Activated gamma-delta T cell treated with anti-CD3 and anti-CD28 coated beads, Interleukin-2, amount 50 U/mL, for 16 hours (primary cell): ENCODE results near the gene ATOH1.

Experiments used
- DNase-seq: peaks from one replicate; pipeline ENCODE4 v3.0.0-alpha.2; 2020; ENCODE audit warnings: low read depth

The ATOH1 gene

DNA sequence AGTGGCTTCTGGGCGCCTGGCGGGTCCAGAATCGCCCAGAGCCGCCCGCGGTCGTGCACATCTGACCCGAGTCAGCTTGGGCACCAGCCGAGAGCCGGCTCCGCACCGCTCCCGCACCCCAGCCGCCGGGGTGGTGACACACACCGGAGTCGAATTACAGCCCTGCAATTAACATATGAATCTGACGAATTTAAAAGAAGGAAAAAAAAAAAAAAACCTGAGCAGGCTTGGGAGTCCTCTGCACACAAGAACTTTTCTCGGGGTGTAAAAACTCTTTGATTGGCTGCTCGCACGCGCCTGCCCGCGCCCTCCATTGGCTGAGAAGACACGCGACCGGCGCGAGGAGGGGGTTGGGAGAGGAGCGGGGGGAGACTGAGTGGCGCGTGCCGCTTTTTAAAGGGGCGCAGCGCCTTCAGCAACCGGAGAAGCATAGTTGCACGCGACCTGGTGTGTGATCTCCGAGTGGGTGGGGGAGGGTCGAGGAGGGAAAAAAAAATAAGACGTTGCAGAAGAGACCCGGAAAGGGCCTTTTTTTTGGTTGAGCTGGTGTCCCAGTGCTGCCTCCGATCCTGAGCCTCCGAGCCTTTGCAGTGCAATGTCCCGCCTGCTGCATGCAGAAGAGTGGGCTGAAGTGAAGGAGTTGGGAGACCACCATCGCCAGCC is at the start of gene ATOH1:
Gene ATOH1 (plus strand): TSS at position 422 of the 663 bp plus-strand sequence. CDS start 174 bp downstream, at position 596.
- DNase-seq, result no peak

DNA sequence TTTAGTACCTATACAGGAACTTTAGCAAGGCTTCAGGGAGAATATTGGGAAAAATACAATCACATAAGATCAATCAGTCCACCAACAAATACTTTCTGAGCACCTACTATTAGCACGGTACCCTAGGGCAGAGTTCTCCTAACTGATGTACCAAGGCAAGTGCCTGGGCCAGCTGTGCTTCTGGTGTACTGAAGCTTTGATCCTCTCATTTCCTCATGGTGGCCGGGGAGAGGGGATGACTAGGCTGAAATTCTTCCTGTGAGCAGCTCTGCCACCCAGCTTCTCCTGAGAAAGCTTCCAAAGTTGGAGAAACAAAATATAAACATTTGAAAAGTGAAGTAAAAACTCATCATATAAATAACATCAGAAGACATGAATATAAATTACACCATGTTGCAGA is 49.3 kb upstream of the ATOH1 start:
- no peak for DNase-seq

GRCh38 chr4:93780080-93780479 is 48.5 kb upstream of the ATOH1 start:
- DNase-seq, result no peak

- DNase-seq, result no peak
Measured at GRCh38 chr4:93781198-93781597, 47.4 kb upstream of the ATOH1 start.

- no peak for DNase-seq
Measured at GRCh38 chr4:93786149-93786548, 42.4 kb upstream of the ATOH1 start.

DNA sequence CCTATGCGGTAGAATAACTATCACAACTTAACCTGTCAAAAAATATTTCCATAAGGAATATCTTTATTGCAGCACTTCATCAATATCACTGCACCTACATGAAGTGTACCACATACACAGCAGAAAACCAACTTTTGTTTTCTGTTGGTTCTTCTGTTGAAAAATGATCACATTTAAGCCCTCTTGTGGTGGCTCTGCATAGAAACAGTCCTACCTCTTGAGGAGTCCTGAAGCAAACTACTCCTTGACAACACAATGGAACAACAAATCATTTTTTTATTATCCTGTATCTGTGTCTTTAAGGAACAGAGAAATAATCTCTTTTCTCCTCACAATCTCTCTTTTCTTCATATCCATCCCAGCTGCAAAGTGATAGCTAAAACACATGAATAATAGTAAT is 39.8 kb upstream of the ATOH1 start:
- DNase-seq, result no peak

GRCh38 chr4:93791570-93792195 is 36.9 kb upstream of the ATOH1 start:
- no peak for DNase-seq

GRCh38 chr4:93802045-93802444 is 26.5 kb upstream of the ATOH1 start:
- no peak for DNase-seq

DNA sequence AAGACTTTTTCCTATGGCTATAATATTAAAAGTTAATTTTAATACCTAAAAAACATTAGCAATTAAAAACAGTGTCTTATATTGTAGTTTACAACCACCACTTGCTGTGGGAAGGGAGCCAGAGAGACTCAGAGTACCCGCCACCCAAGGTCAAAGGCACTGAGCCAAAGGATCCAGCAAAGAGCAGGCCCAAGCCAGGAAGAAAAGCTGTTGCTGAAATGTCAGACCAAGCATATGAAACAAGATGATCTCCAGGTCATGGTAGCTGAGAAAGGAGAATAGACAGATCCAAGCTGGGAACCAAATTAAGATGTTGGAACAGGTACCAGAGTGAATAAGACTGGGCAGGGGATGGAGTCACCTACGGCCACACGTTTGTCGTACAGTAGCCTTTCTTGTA is 18.8 kb upstream of the ATOH1 start:
- no peak for DNase-seq

- DNase-seq, result no peak
Measured at GRCh38 chr4:93810340-93810992, 18.1 kb upstream of the ATOH1 start.

DNA sequence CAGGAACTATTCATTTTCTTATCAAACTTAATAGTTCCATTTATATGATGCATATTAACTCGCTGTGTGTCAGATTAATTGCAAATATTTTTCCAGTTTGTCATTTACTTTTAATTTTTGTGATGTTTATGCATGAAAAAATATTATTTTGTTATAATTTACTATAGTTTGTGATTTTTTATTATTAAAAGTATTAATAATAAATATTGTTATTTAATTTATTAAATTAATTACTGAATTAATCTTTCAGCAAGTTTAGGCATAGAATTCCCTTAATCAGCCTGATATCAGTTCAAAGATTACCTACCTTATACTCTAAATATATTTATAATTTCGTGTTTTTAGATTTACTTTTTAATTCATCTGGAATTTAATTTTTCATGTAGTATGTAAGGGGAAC is 15.5 kb upstream of the ATOH1 start:
- DNase-seq, result no peak

GRCh38 chr4:93814141-93814540 is 14.4 kb upstream of the ATOH1 start:
- no peak for DNase-seq

DNA sequence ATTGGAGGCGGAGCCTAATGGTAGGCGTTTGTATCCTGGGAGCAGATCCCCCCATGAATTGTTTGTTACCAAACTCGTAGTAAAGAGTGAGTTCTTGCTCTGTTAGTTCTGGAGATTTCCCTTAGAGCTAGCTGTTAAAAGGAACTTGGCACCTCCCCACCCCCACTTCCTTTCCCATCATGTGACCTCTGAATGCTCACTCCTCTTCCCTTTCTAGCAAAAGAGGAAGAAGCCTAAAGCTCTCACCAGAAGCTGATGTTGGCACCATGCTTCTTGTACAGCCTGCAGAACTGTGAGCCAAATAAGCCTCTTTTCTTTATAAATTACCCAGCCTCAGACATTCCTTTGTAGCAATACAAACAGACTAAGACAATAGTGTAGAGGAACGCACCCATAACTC is 13.8 kb upstream of the ATOH1 start:
- DNase-seq, result no peak

DNA sequence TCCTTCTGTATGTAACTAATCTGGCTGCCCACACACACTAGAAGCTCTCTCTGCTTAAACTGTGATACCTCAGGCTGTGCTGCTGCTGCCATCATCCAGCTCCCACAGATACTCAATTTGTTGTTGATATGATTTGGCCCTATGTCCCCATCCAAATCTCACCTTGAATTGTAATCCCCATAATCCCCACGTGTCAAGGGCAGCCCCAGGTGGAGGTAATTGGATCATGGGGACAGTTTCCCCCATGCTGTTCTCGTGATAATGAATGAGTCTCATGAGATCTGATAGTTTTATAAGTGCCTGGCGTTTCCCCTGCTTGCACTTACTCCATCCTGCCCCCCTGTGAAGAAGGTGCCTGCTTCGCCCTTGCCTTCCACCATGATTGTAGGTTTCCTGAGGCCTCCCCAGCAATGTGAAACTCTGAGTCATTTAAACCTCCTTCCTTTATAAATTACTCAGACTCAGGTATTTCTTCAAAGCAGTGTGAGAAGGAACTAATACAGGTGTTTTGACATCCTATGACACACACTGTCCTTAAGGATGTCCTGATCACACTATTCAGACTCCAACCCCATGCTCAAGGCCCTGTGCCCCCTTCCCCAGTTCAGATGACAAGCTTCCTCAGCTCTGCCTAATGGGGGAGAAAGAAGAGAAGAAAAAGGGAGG is 2.9 kb upstream of the ATOH1 start:
- DNase-seq, result no peak

DNA sequence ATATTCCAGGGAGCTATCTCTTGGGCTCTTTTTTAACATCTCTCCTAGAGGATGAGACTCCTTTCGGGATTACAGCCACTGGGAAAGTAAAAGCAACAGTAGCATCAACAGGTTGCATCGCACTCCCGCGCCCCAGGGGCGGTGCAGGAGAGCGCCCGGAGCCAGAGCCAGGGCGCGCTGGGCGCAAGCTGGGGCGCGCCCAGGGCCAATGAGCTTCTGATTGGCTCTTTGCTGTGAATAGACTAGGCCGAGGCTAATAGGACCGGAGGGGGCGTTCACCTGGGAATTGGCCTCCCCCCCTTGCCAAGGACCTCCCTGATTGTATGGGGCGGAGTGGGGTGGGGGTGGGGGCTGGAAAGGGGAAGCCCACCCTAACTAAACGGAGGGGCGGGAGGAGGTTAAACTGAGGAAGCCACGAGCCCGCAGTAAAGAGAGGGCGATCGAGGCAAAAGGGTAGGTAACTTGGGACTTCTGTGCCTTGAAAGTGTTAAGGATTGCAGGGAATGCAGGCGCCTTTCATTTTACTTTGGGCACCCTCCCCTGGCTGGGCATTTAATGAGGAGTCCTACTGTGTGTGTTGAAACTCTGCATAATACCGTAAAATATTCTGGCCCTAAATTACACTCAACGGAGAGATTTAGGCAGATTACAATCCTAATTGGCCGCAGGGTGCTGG is 1.1 kb upstream of the ATOH1 start:
- no peak for DNase-seq

- no peak for DNase-seq
Measured at GRCh38 chr4:93828995-93829819, 654 bp downstream of the ATOH1 start.

DNA sequence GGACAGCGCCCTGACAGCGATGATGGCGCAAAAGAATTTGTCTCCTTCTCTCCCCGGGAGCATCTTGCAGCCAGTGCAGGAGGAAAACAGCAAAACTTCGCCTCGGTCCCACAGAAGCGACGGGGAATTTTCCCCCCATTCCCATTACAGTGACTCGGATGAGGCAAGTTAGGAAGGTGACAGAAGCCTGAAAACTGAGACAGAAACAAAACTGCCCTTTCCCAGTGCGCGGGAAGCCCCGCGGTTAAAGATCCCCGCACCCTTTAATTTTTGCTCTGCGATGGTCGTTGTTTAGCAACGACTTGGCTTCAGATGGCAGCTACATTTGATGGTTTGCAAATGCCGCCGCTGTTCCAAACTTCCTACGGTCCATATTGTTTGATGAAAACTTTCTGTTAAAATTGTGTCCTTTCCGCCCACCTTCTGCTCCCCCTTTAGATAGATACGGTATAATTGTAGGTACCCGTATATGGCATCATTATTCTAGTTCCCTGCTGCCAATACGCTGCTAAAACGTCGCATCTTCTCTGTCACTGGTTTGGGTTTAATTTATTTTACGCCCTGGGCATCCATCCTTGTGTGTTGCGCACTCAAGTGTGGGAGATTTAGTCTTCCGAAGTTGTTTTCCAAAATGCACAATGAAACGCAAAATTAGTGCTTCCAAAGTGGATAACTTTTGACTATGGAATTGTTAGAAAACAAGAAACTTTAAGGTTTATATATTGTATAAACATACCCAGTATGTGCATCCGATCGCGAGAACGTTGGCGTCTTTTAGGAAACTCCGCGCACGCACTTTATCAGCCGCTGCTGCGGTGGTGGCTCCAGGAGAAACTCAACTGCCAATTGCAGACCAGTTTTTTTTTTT is 1.5 kb downstream of the ATOH1 start:
- DNase-seq, result no peak

DNA sequence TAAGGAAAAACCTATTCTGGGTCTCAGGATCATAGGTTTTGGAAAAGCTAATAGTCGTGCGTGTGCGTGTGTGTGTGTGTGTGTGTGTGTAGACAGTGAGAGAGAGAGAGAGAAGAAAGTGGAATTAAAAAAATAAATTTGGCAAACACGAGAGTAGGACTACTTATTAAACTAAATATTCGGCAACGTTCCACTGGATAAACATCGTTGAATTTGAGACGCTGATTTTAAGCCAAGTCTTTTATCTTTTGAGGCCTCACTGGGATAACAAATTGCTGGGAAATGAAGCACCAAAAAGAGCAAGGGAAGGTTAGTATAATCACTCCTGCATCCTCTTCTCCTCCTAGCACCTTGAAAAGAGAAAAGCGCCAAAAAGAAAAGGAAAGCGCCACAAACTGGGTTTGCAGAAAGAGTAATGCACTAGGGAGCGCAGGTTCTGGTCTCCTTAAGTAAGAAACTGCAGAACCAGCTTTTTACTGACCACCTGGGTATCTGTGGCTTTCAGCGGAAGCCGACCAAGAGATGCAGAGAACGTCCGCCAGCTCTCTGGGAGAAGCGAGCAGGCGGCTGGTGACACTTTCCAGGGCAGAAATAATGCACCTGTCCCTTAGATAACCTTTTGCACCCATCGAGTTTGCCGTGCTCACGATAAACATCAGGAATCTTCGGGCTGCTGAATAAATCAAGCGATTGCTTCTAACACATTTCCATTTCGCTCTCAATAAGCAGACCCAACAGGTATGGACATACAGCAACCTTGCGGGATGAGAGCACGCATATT is 3.4 kb downstream of the ATOH1 start:
- DNase-seq, result no peak

DNA sequence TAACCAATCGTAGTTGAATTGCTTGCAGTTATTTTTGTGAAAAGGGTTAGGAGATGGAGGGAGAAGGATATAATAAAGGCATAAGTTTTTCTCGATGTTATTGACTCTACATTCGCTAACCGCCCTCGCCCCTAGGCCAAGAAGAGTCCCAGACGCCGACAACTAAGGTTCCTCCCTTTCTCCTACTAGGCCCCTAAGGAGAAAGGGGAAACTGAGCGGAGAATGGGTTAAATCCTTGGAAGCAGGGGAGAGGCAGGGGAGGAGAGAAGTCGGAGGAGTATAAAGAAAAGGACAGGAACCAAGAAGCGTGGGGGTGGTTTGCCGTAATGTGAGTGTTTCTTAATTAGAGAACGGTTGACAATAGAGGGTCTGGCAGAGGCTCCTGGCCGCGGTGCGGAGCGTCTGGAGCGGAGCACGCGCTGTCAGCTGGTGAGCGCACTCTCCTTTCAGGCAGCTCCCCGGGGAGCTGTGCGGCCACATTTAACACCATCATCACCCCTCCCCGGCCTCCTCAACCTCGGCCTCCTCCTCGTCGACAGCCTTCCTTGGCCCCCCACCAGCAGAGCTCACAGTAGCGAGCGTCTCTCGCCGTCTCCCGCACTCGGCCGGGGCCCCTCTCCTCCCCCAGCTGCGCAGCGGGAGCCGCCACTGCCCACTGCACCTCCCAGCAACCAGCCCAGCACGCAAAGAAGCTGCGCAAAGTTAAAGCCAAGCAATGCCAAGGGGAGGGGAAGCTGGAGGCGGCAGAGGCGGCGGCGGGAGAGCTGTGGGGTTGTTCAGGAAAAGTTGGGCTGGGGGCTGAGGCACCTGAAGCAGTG is 5.9 kb downstream of the ATOH1 start:
- DNase-seq, result no peak
